ENCODE results near the gene RAD18.

GRCh38 chr3:8992199-8992598 lies 28.9 kb upstream of the RAD18 start:
- TF ChIP-seq, protein P1, sequence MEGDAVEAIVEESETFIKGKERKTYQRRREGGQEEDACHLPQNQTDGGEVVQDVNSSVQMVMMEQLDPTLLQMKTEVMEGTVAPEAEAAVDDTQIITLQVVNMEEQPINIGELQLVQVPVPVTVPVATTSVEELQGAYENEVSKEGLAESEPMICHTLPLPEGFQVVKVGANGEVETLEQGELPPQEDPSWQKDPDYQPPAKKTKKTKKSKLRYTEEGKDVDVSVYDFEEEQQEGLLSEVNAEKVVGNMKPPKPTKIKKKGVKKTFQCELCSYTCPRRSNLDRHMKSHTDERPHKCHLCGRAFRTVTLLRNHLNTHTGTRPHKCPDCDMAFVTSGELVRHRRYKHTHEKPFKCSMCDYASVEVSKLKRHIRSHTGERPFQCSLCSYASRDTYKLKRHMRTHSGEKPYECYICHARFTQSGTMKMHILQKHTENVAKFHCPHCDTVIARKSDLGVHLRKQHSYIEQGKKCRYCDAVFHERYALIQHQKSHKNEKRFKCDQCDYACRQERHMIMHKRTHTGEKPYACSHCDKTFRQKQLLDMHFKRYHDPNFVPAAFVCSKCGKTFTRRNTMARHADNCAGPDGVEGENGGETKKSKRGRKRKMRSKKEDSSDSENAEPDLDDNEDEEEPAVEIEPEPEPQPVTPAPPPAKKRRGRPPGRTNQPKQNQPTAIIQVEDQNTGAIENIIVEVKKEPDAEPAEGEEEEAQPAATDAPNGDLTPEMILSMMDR (IDR thresholded peaks at IDR 0.05): no peak
- TF ChIP-seq EP300 (IDR thresholded peaks at IDR 0.05): no peak

All from ovary (tissue), 3 donors.